H9 (cell line): ENCODE data around the gene RGS3. TPM values are rescaled to one million over a fixed set of nuclear protein-coding genes. Genes with fewer than 3 reads are reported as not detected.

Experiments used
- DNase-seq: peaks from one replicate; pipeline ENCODE4 v3.0.0-alpha.2; 2017
- H2AFZ ChIP-seq: one replicate; pipeline ENCODE4 v1.6.1; 2013; ENCODE audit warnings: mild to moderate bottlenecking, low read length, control low read depth, moderate library complexity
- H2AK5ac ChIP-seq: 2 replicates; pipeline ENCODE4 v1.6.1; 2013; ENCODE audit warnings: low read length, control low read depth, mixed read lengths; ENCODE audit not compliant: insufficient read length
- H2BK120ac ChIP-seq: one replicate; pipeline ENCODE4 v1.6.1; 2013; ENCODE audit warnings: low read depth, mild to moderate bottlenecking, low read length, control low read depth, inconsistent platforms; ENCODE audit not compliant: poor library complexity, severe bottlenecking
- H2BK12ac ChIP-seq: 2 replicates; pipeline ENCODE4 v1.6.1; 2013; ENCODE audit warnings: low read length, control low read depth, mixed read lengths, low read depth; ENCODE audit not compliant: insufficient read length
- H2BK15ac ChIP-seq: 2 replicates; pipeline ENCODE4 v1.6.1; 2013; ENCODE audit warnings: low read depth, low read length, control low read depth
- H2BK20ac ChIP-seq: one replicate; pipeline ENCODE4 v1.6.1; 2013; ENCODE audit warnings: low read depth, mild to moderate bottlenecking, low read length, control low read depth, inconsistent platforms; ENCODE audit not compliant: poor library complexity, severe bottlenecking
- H2BK5ac ChIP-seq: 2 replicates; pipeline ENCODE4 v1.6.1; 2013; ENCODE audit warnings: low read length, control low read depth, mixed read lengths; ENCODE audit not compliant: insufficient read length
- H3K14ac ChIP-seq: 2 replicates; pipeline ENCODE4 v1.6.1; 2013; ENCODE audit warnings: low read length, control low read depth; ENCODE audit not compliant: insufficient read depth
- H3K18ac ChIP-seq: 2 replicates; pipeline ENCODE4 v1.6.1; 2013; ENCODE audit warnings: low read depth, mild to moderate bottlenecking, mixed read lengths, low read length, control low read depth; ENCODE audit not compliant: insufficient read length
- H3K23ac ChIP-seq: 2 replicates; pipeline ENCODE4 v1.6.1; 2013; ENCODE audit warnings: low read length, control low read depth, mixed read lengths, low read depth; ENCODE audit not compliant: insufficient read length
- H3K23me2 ChIP-seq: 2 replicates; pipeline ENCODE4 v1.6.1; 2013; ENCODE audit warnings: low read depth, mild to moderate bottlenecking, mixed read lengths, low read length, control low read depth; ENCODE audit not compliant: insufficient read length, poor library complexity, severe bottlenecking
- H3K27ac ChIP-seq: 2 replicates; pipeline ENCODE4 v1.5.1; 2013; ENCODE audit warnings: low read length, control low read depth, mixed read lengths, low read depth; ENCODE audit not compliant: insufficient read length
- H3K27me3 ChIP-seq: 2 replicates; pipeline ENCODE4 v1.6.1; 2013; ENCODE audit warnings: low read length, control low read depth, inconsistent platforms; ENCODE audit not compliant: insufficient read depth
- H3K4ac ChIP-seq: 2 replicates; pipeline ENCODE4 v1.6.1; 2013; ENCODE audit warnings: low read depth, mild to moderate bottlenecking, control low read depth, inconsistent platforms, low read length, moderate library complexity
- H3K4me1 ChIP-seq: 2 replicates; pipeline ENCODE4 v1.6.1; 2013; ENCODE audit warnings: low read length, control low read depth, inconsistent platforms; ENCODE audit not compliant: insufficient read depth
- H3K4me2 ChIP-seq: 2 replicates; pipeline ENCODE4 v1.6.1; 2013; ENCODE audit warnings: low read length, control low read depth, mixed read lengths; ENCODE audit not compliant: insufficient read length, insufficient read depth
- H3K56ac ChIP-seq: 2 replicates; pipeline ENCODE4 v1.6.1; 2013; ENCODE audit warnings: low read depth, mild to moderate bottlenecking, mixed read lengths, low read length, control low read depth; ENCODE audit not compliant: insufficient read length
- H3K79me1 ChIP-seq: 2 replicates; pipeline ENCODE4 v1.6.1; 2013; ENCODE audit warnings: low read depth, mild to moderate bottlenecking, moderate library complexity, low read length, control low read depth, inconsistent platforms; ENCODE audit not compliant: insufficient read depth, poor library complexity, severe bottlenecking
- H3K79me2 ChIP-seq: 2 replicates; pipeline ENCODE4 v1.6.1; 2013; ENCODE audit warnings: low read length, control low read depth, inconsistent platforms; ENCODE audit not compliant: insufficient read depth
- H3K9ac ChIP-seq: 2 replicates; pipeline ENCODE4 v1.6.1; 2013; ENCODE audit warnings: low read length, control low read depth, mixed read lengths; ENCODE audit not compliant: insufficient read length; ENCODE audit errors: extremely low read depth
- H3K9me3 ChIP-seq: one replicate; pipeline ENCODE4 v1.6.1; 2013; ENCODE audit warnings: low read depth, low read length, inconsistent platforms; ENCODE audit not compliant: control insufficient read depth
- H3T11ph ChIP-seq: one replicate; pipeline ENCODE4 v1.6.1; 2013; ENCODE audit warnings: mild to moderate bottlenecking, low read length, control low read depth, inconsistent platforms
- H4K20me1 ChIP-seq: one replicate; pipeline ENCODE4 v1.6.1; 2013; ENCODE audit not compliant: control insufficient read depth, insufficient read length, insufficient read depth
- H4K5ac ChIP-seq: 2 replicates; pipeline ENCODE4 v1.6.1; 2013; ENCODE audit warnings: low read depth, mild to moderate bottlenecking, mixed read lengths, low read length, control low read depth; ENCODE audit not compliant: insufficient read length
- H4K8ac ChIP-seq: replicated peaks from 2 replicates; pipeline ENCODE4 v1.6.1; 2013; ENCODE audit warnings: low read length, control low read depth, mixed read lengths, low read depth; ENCODE audit not compliant: insufficient read length
- H4K91ac ChIP-seq: 2 replicates; pipeline ENCODE4 v1.6.1; 2013; ENCODE audit warnings: low read depth, mild to moderate bottlenecking, moderate library complexity, mixed read lengths, low read length, control low read depth; ENCODE audit not compliant: insufficient read length
- H3K27ac Mint-ChIP-seq, 3 experiments: 2 replicates in 2 of 3; 3 replicates in 1 of 3; pipeline ENCODE4 v1.8.0; 2020 to 2021; ENCODE audit warnings: mixed read lengths in 3 of 3, mild to moderate bottlenecking in 1 of 3, moderate library complexity in 1 of 3
- H3K27me3 Mint-ChIP-seq: 2 replicates; pipeline ENCODE4 v1.8.0; 2021; ENCODE audit warnings: low read depth, mild to moderate bottlenecking, moderate library complexity, mixed read lengths
- H3K36me3 Mint-ChIP-seq, 3 experiments: 2 replicates in 2 of 3; 3 replicates in 1 of 3; pipeline ENCODE4 v1.8.0; 2020 to 2021; ENCODE audit warnings: low read depth in 3 of 3, mixed read lengths in 3 of 3; ENCODE audit not compliant: insufficient read depth in 1 of 3
- H3K4me1 Mint-ChIP-seq, 2 experiments: 2 replicates each; pipeline ENCODE4 v1.8.0; 2020; ENCODE audit warnings: mixed read lengths in 2 of 2
- H3K4me3 Mint-ChIP-seq, 2 experiments: 2 replicates in 1 of 2; 3 replicates in 1 of 2; pipeline ENCODE4 v1.8.0; 2020 to 2021; ENCODE audit warnings: mild to moderate bottlenecking in 2 of 2, mixed read lengths in 2 of 2, moderate library complexity in 1 of 2
- H3K9me3 Mint-ChIP-seq, 2 experiments: 2 replicates in 1 of 2; 3 replicates in 1 of 2; pipeline ENCODE4 v1.8.0; 2020; ENCODE audit warnings: mild to moderate bottlenecking in 2 of 2, mixed read lengths in 2 of 2, moderate library complexity in 1 of 2
- CTCF ChIP-seq: fragments of 200-600 bp; sonication (generic); conservative IDR thresholded peaks from 3 replicates; pipeline ENCODE4 v1.8.0; 2021; ENCODE audit warnings: antibody characterized with exemption, mild to moderate bottlenecking
- WGBS: extraction: QIAGEN DNeasy Blood & Tissue Kit; methylation state at CpG from one replicate; pipeline ENCODE4 v1.1.7; 2013; ENCODE audit warnings: missing lambda C conversion rate, low lambda C conversion rate, mixed read lengths; ENCODE audit not compliant: insufficient read length; ENCODE audit errors: extremely low coverage; 5-methylcytosine and 5-hydroxymethylcytosine counted together
- total RNA-seq: library from RNA; stranded (reverse); gene quantifications from 2 replicates; pipeline ENCODE4 v1.2.1, GENCODE V29; 2021

RGS3 gene
- total RNA-seq, 1 experiment from 2014 or later: 13.9 TPM

- H3K9ac ChIP-seq: no peak overlapping the region
- H3K27me3 Mint-ChIP-seq: peaks cover 33% of the 10 kb centered on the region
- H3K4me3 Mint-ChIP-seq: no peak overlapping the region
- H3K23ac ChIP-seq: no peak overlapping the region
- H3K4me2 ChIP-seq: no peak overlapping the region
- no peak overlapping the region for H3K27ac Mint-ChIP-seq
- no peak overlapping the region for H3K27ac ChIP-seq
- no peaks in the 10 kb centered on the region for H3K79me1 ChIP-seq
- H3K56ac ChIP-seq: no peak overlapping the region
- no peak overlapping the region for H4K91ac ChIP-seq
- no peak overlapping the region for H2BK15ac ChIP-seq
- H3K9me3 Mint-ChIP-seq: no peaks in the 10 kb centered on the region
- no peaks in the 10 kb centered on the region for H3K79me2 ChIP-seq
- no peak overlapping the region for H4K8ac ChIP-seq
- TF ChIP-seq CTCF: no peak
- peaks cover 2 to 15% of the 10 kb centered on the region in 2 experiments for H3K4me1 Mint-ChIP-seq
- no peak overlapping the region for H3K4ac ChIP-seq
- no peaks in the 10 kb centered on the region for H3K27me3 ChIP-seq
- no peak overlapping the region for H3T11ph ChIP-seq
- H4K20me1 ChIP-seq: no peaks in the 10 kb centered on the region
- no peaks in the 10 kb centered on the region for H3K9me3 ChIP-seq
- no peak overlapping the region for H2BK5ac ChIP-seq
- no peaks in the 10 kb centered on the region for H3K36me3 Mint-ChIP-seq
- no peaks in the 10 kb centered on the region for H3K23me2 ChIP-seq
- H2BK20ac ChIP-seq: no peak overlapping the region
- no peak overlapping the region for H3K18ac ChIP-seq
- no peak overlapping the region for H2AFZ ChIP-seq
- no CpG with 5 or more reads among the region's 6 CpGs for WGBS
- H4K5ac ChIP-seq: no peak overlapping the region
- no peak overlapping the region for H3K14ac ChIP-seq
- H2AK5ac ChIP-seq: no peak overlapping the region
- no peak overlapping the region for H2BK12ac ChIP-seq
- no peaks in the 10 kb centered on the region for H3K4me1 ChIP-seq
- DNase-seq: no peak
- no peak overlapping the region for H2BK120ac ChIP-seq
These were observed 176.9 kb downstream of the RGS3 start for GRCh38 chr9:113640418-113640817.
